ENCODE data around the gene WDR74.

- TF ChIP-seq POLR2A (IDR thresholded peaks at IDR 0.05; ENCODE audit: low read length): no peak
- no peak for TF ChIP-seq GATA1 (IDR thresholded peaks at IDR 0.05; ENCODE audit: low read depth, low read length)
These were observed 6.8 kb downstream of the WDR74 start, which contains the start of gene TEX54 for GRCh38 chr11:62832336-62833234.
